GM18511 (cell line): ENCODE results near the gene SNX20.

Source experiments
- ATAC-seq: cut with Tn5 transposase; IDR thresholded peaks from one replicate; pipeline ENCODE4 v1.9.1; 2021; ENCODE audit warnings: mild to moderate bottlenecking, moderate library complexity; ENCODE audit not compliant: unreplicated experiment

Gene SNX20

GRCh38 chr16:50705436-50706110 is 24.5 kb upstream of the SNX20 start:
- no peak for ATAC-seq

- ATAC-seq = no peak
Observed at GRCh38 chr16:50704245-50704644, 23.1 kb upstream of the SNX20 start.

GRCh38 chr16:50702725-50703124 is 21.6 kb upstream of the SNX20 start:
- no peak for ATAC-seq

GRCh38 chr16:50699326-50700159 is 18.4 kb upstream of the SNX20 start:
- ATAC-seq = no peak

GRCh38 chr16:50697881-50698767 is 17.0 kb upstream of the SNX20 start:
- peak; percentile 51 for ATAC-seq

GRCh38 chr16:50697421-50697715 is 16.3 kb upstream of the SNX20 start:
- ATAC-seq = no peak

- peak; percentile 66 for ATAC-seq
Observed at GRCh38 chr16:50696575-50697420, 15.7 kb upstream of the SNX20 start.

- ATAC-seq = peak; percentile 29
Observed at GRCh38 chr16:50696126-50696525, 15.0 kb upstream of the SNX20 start.

GRCh38 chr16:50695017-50696000 is 14.2 kb upstream of the SNX20 start:
- no peak for ATAC-seq

GRCh38 chr16:50694206-50694605 is 13.1 kb upstream of the SNX20 start:
- ATAC-seq = no peak

GRCh38 chr16:50692999-50693781 is 12.1 kb upstream of the SNX20 start, which contains the start of gene NOD2:
Gene NOD2, plus strand, starts transcription at chr16:50693606. Its CDS starts 5,890 bp downstream, at chr16:50699496.
- ATAC-seq = no peak

GRCh38 chr16:50692644-50692998 is 11.5 kb upstream of the SNX20 start:
- no peak for ATAC-seq

- no peak for ATAC-seq
Observed at GRCh38 chr16:50690177-50690576, 9.1 kb upstream of the SNX20 start.

GRCh38 chr16:50688867-50689266 is 7.8 kb upstream of the SNX20 start:
- no peak for ATAC-seq

GRCh38 chr16:50688083-50688482 is 7.0 kb upstream of the SNX20 start:
- no peak for ATAC-seq

- ATAC-seq = no peak
Observed at GRCh38 chr16:50685462-50686063, 4.5 kb upstream of the SNX20 start.

GRCh38 chr16:50684823-50685461 is 3.8 kb upstream of the SNX20 start:
- no peak for ATAC-seq
